ENCODE measurements around the gene DNMT3L.

DNMT3L gene

GRCh38 chr21:44296103-44296519, 34.4 kb upstream of the DNMT3L start:
- no peak overlapping the region for H3K4me3 ChIP-seq
- peak overlapping the region in 1 of 21 experiments; percentile 69 for H3K27ac ChIP-seq

GRCh38 chr21:44295646-44296045, 33.9 kb upstream of the DNMT3L start:
- peak overlapping the region in 3 of 21 experiments; percentile 16 to 69 (median 23) for H3K27ac ChIP-seq
- H3K4me3 ChIP-seq: no peak overlapping the region

- H3K4me3 ChIP-seq: no peak overlapping the region
- H3K27ac ChIP-seq: peak overlapping the region in 4 of 21 experiments; percentile 15 to 69 (median 20)
Measured at GRCh38 chr21:44295163-44295573, 33.5 kb upstream of the DNMT3L start.

- H3K4me3 ChIP-seq: no peak overlapping the region
- peak overlapping the region in 3 of 21 experiments; percentile 15 to 69 (median 16) for H3K27ac ChIP-seq
Measured at GRCh38 chr21:44294391-44295162, 32.9 kb upstream of the DNMT3L start.

GRCh38 chr21:44293551-44294231, 32.0 kb upstream of the DNMT3L start:
- Histone ChIP-seq H3K27ac (peak overlapping the region in 1 of 21 experiments; percentile 23), H3K4me3 (no peak overlapping the region)

GRCh38 chr21:44292812-44293195, 31.1 kb upstream of the DNMT3L start:
- Histone ChIP-seq H3K27ac (peak overlapping the region in 1 of 21 experiments; percentile 23), H3K4me3 (no peak overlapping the region)

GRCh38 chr21:44291936-44292811, 30.5 kb upstream of the DNMT3L start:
- Histone ChIP-seq H3K4me3 (no peak overlapping the region), H3K27ac (no peak overlapping the region)

- H3K4me3 ChIP-seq: no peak overlapping the region
- no peak overlapping the region for H3K27ac ChIP-seq
Measured at GRCh38 chr21:44291078-44291935, 29.6 kb upstream of the DNMT3L start.

GRCh38 chr21:44290327-44291077, 28.8 kb upstream of the DNMT3L start:
- Histone ChIP-seq H3K4me3 (no peak overlapping the region), H3K27ac (no peak overlapping the region)

GRCh38 chr21:44289381-44290010, 27.8 kb upstream of the DNMT3L start:
- Histone ChIP-seq H3K4me3 (no peak overlapping the region), H3K27ac (no peak overlapping the region)

GRCh38 chr21:44288251-44289110, 26.8 kb upstream of the DNMT3L start:
- H3K4me3 ChIP-seq: no peak overlapping the region
- no peak overlapping the region for H3K27ac ChIP-seq

- Histone ChIP-seq H3K27ac (no peak overlapping the region), H3K4me3 (no peak overlapping the region)
Measured at GRCh38 chr21:44286716-44287632, 25.3 kb upstream of the DNMT3L start.

- H3K4me3 ChIP-seq: no peak overlapping the region
- no peak overlapping the region for H3K27ac ChIP-seq
Measured at GRCh38 chr21:44286086-44286715, 24.5 kb upstream of the DNMT3L start.

- peak within 1 kb of the TSS in 1 of 21 experiments; percentile 6 for H3K27ac ChIP-seq
- no peak within 1 kb of the TSS for H3K4me3 ChIP-seq
Measured at GRCh38 chr21:44285138-44285992, 23.7 kb upstream of the DNMT3L start, which contains the start of gene AIRE. Gene AIRE, plus strand, starts transcription at chr21:44285876. Its CDS starts 131 bp downstream, at chr21:44286007.

GRCh38 chr21:44283948-44284347, 22.3 kb upstream of the DNMT3L start:
- H3K4me3 ChIP-seq: no peak overlapping the region
- no peak overlapping the region for H3K27ac ChIP-seq

Data from skin epidermis (tissue), 12 donors.